Umbilical cord (tissue), 2 donors: ENCODE measurements around the gene KRT71. TPM values are rescaled to one million over a fixed set of nuclear protein-coding genes. Genes with fewer than 3 reads are reported as not detected.
A peak's percentile ranks its signal among the peaks of the same experiment; 100 is the strongest.

Experiments
- DNase-seq: peaks from one replicate; pipeline ENCODE4 v3.0.0-alpha.2; 2015; ENCODE audit warnings: low spot score
- total RNA-seq: library from RNA; depleted of rRNA; stranded (reverse); fragments of >200 nt; gene quantifications from one replicate; pipeline ENCODE4 v1.2.3, GENCODE V29; 2014; ENCODE audit warnings: low replicate concordance; ENCODE audit not compliant: insufficient read depth

Gene KRT71
- total RNA-seq, 1 donor from 2014 or later = not detected

DNA sequence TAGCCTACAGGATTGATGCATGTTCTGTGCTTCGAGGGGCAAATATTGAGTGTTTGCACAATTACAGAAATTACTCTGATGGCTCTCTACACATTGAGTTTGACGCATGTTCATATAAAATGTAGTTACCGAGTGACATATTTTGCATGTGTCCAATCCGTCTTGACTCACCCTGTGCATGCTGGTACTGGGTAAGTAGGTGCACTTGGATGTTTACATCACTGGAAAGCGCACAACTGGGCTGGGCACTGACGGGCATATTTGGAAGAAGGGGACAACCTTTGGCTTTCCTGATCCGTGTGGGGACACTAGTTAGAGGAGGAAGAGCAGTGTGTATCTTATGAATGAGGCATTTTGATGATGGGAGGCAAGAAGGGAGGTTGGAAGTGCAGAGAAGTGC, 55.0 kb downstream of the KRT71 start:
- DNase-seq = no peak

DNA sequence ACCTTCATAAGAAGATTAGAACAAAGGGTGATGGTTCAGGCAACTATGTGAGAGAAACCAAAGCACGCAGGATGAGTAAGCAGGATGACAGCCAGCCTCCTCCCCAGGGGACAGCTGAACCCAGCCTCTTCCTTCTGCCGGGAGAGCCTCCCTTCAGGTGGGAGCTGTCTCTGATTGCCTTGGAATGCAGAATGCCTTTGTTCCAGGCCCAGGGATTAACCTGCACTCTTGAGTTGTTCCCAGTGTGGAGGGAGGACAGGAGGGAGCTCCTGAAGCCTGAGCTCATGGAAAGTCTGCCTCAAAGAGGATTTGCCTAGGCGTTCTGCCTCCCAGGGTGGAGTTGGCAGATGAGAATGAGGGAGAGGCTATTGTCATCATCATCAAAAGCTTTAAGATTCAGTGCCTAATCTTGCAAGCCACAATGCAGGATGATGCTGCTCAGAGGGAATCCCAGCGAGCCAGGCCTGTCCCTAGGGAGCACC, 56.3 kb downstream of the KRT71 start:
- peak; percentile 51 for DNase-seq

DNA sequence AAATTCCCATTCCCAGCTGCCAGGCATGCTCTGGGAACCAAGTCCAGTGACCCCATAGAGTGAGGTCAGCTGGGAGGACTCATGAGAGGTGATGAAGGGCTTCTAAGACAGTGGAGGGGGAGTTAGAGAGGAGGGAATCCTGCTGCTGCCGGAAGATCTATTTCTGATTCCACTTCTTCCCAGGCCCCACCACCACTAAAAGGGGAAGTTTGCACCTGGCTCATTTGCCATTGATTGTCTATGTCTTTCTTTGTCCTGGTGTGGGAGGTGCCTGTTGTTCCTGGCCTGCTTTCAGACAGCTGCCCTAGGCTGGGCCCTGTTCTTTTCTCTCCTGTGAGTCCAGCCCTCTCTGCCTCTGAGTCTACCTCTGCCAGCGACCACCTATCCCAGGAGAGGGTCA, 56.9 kb downstream of the KRT71 start:
- no peak for DNase-seq

DNA sequence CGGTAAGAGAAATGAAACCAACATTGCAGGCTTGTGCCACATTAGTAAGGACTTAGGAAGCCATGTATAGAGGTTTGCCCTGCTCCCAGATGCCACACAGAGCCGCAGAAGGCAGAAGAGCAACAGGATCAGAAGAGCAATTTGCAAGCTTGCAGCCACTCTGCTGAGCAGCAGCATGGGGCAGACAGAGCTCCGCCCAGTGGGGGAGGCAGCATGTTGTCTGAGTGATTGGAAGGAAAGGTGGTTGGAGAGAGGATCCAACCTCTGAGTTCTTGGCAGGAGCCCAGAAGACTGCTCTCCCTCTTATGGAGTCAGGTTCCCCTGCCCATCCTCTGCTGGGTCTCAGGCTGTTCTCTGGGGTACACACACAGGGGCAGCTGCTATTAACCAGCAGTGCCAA, 57.6 kb downstream of the KRT71 start:
- DNase-seq = peak; percentile 33

DNA sequence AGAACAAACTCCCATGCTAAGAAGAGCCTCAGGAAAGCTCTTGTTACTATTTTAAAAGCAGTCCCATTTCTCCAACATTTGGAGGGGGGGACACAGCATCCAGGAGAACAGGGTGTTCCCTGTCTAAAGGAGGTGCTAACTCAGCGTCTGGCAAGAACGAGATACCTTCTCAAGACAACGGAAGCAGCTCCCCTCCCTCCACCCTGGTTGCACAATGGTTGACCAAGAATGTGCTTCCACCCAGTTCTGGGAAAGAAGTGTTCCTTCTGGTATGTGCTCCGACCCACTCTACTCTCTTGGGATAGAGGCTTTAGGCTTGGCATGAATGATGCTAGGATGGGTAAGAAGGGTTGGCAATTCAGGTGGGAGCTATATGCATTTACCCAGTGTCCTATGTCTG, 58.4 kb downstream of the KRT71 start:
- DNase-seq = peak; percentile 54

DNA sequence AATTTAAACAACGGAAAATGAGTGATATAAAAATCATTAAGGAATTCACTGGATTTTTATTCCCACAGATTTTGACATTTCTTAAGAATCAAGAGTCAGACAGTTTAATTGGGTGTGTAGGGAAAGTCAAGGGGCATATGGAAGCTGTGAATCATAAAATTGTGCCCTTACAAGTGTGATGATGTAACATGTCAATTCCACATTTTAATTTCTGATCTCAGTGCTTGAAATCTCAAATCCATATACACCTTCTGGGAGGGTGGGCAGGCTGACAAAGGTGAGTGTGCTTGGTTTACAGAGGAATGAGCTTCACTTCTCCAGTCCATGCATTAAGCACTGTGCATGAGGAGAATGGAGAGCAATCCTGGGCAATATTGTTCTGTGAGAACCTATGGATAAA, 58.8 kb downstream of the KRT71 start:
- DNase-seq = no peak

Other genes with a start within 250 kb of the KRT71 start
- not detected for gene KRT83, start 231.7 kb downstream of the KRT71 start, total RNA-seq
- not detected for gene KRT85, start 185.7 kb downstream of the KRT71 start, total RNA-seq
- gene KRT84, start 167.5 kb downstream of the KRT71 start, total RNA-seq = 2.2 TPM
- gene KRT82, start 146.8 kb downstream of the KRT71 start, total RNA-seq = 1.7 TPM
- gene KRT75, start 118.8 kb downstream of the KRT71 start, total RNA-seq = not detected
- gene KRT6B, start 101.0 kb downstream of the KRT71 start, total RNA-seq = 8.2 TPM
- 2.6 TPM for gene KRT6C, start 79.3 kb downstream of the KRT71 start, total RNA-seq
- gene KRT6A, start 59.9 kb downstream of the KRT71 start, total RNA-seq = 701 TPM
- 446 TPM for gene KRT5, start 32.8 kb downstream of the KRT71 start, total RNA-seq
- gene KRT74, start 20.7 kb upstream of the KRT71 start, total RNA-seq = 3.4 TPM
- gene KRT72, start 48.3 kb upstream of the KRT71 start, total RNA-seq = 1.2 TPM
- gene KRT73, start 65.4 kb upstream of the KRT71 start, total RNA-seq = not detected
- 0.48 TPM for gene KRT2, start 99.1 kb upstream of the KRT71 start, total RNA-seq
- 4.1 TPM for gene KRT1, start 127.3 kb upstream of the KRT71 start, total RNA-seq
- 0.96 TPM for gene KRT77, start 150.4 kb upstream of the KRT71 start, total RNA-seq
- 2.2 TPM for gene KRT76, start 224.2 kb upstream of the KRT71 start, total RNA-seq
- gene KRT3, start 243.0 kb upstream of the KRT71 start, total RNA-seq = not detected